Measurements from ENCODE around the gene CAMKK2.

Gene CAMKK2

DNA sequence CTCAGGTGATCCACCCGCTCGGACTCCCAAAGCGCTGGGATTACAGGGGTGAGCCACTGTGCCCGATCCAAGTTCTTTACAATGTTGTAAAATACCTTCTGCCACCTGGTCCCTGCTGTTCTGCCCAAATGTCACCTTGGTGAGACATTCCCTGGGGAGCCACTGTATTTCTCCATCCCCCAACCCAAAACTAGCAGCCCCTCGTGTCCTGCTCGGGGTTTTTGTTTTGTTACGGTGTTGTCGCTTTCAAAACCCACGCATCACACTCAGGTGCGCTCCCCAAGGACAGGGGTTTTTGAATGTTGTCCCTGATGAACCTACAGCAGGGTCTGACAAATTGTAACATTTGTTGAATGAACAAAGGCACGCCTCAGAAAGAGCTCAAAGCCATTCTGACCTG, 37.4 kb downstream of the CAMKK2 start:
- no peak for TF ChIP-seq FOXM1 (IDR thresholded peaks at IDR 0.05; ENCODE audit: borderline replicate concordance, low read depth)
- no peak for TF ChIP-seq RAD21 (IDR thresholded peaks at IDR 0.05; ENCODE audit: low read depth)
- no peak for TF ChIP-seq TEAD4 (IDR thresholded peaks at IDR 0.05)
- TF ChIP-seq, protein P1, sequence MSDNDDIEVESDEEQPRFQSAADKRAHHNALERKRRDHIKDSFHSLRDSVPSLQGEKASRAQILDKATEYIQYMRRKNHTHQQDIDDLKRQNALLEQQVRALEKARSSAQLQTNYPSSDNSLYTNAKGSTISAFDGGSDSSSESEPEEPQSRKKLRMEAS (IDR thresholded peaks at IDR 0.05): no peak
- TF ChIP-seq, protein P2, sequence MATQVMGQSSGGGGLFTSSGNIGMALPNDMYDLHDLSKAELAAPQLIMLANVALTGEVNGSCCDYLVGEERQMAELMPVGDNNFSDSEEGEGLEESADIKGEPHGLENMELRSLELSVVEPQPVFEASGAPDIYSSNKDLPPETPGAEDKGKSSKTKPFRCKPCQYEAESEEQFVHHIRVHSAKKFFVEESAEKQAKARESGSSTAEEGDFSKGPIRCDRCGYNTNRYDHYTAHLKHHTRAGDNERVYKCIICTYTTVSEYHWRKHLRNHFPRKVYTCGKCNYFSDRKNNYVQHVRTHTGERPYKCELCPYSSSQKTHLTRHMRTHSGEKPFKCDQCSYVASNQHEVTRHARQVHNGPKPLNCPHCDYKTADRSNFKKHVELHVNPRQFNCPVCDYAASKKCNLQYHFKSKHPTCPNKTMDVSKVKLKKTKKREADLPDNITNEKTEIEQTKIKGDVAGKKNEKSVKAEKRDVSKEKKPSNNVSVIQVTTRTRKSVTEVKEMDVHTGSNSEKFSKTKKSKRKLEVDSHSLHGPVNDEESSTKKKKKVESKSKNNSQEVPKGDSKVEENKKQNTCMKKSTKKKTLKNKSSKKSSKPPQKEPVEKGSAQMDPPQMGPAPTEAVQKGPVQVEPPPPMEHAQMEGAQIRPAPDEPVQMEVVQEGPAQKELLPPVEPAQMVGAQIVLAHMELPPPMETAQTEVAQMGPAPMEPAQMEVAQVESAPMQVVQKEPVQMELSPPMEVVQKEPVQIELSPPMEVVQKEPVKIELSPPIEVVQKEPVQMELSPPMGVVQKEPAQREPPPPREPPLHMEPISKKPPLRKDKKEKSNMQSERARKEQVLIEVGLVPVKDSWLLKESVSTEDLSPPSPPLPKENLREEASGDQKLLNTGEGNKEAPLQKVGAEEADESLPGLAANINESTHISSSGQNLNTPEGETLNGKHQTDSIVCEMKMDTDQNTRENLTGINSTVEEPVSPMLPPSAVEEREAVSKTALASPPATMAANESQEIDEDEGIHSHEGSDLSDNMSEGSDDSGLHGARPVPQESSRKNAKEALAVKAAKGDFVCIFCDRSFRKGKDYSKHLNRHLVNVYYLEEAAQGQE (IDR thresholded peaks at IDR 0.05; ENCODE audit: low read depth): no peak
- no peak for TF ChIP-seq NFIC (IDR thresholded peaks at IDR 0.05)
- no peak for TF ChIP-seq EGR1 (IDR thresholded peaks at IDR 0.05)
- no peak for TF ChIP-seq CREB1 (IDR thresholded peaks at IDR 0.05; ENCODE audit: low read depth)

DNA sequence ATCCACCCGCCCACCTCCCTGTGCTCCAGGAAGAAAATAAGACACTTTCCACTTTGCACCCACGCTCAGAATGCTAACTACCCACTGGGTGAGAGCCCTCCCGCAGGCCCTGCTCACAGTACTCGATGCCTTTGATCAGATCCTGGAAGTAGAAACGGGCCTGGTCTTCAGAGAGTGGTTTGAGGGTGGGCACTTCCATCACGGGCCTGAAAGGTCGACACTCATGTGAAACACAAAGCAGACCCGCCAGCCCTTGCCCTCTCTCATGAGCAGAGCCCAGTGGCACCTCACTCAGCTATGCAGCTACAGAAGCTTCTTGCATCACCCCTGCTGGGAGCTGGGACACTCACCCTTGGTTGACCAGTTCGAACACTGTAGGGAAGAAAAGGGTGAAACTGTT, 41.1 kb downstream of the CAMKK2 start:
- TF ChIP-seq EGR1 (IDR thresholded peaks at IDR 0.05) (no peak), FOXM1 (IDR thresholded peaks at IDR 0.05; ENCODE audit: borderline replicate concordance, low read depth) (no peak), CEBPB (IDR thresholded peaks at IDR 0.05) (no peak), TEAD4 (IDR thresholded peaks at IDR 0.05) (no peak), TCF12 (IDR thresholded peaks at IDR 0.05; ENCODE audit: low read depth) (no peak), TAF1 (IDR thresholded peaks at IDR 0.05; ENCODE audit: low read depth) (no peak), EP300 (IDR thresholded peaks at IDR 0.05; ENCODE audit: borderline replicate concordance) (no peak), YY1 (IDR thresholded peaks at IDR 0.05; ENCODE audit: low read depth) (no peak)
- TF ChIP-seq, protein P2 (IDR thresholded peaks at IDR 0.05; ENCODE audit: low read depth): no peak
- TF ChIP-seq, protein P1 (IDR thresholded peaks at IDR 0.05): no peak
- TF ChIP-seq, protein P3, sequence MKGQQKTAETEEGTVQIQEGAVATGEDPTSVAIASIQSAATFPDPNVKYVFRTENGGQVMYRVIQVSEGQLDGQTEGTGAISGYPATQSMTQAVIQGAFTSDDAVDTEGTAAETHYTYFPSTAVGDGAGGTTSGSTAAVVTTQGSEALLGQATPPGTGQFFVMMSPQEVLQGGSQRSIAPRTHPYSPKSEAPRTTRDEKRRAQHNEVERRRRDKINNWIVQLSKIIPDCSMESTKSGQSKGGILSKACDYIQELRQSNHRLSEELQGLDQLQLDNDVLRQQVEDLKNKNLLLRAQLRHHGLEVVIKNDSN (IDR thresholded peaks at IDR 0.05): no peak

DNA sequence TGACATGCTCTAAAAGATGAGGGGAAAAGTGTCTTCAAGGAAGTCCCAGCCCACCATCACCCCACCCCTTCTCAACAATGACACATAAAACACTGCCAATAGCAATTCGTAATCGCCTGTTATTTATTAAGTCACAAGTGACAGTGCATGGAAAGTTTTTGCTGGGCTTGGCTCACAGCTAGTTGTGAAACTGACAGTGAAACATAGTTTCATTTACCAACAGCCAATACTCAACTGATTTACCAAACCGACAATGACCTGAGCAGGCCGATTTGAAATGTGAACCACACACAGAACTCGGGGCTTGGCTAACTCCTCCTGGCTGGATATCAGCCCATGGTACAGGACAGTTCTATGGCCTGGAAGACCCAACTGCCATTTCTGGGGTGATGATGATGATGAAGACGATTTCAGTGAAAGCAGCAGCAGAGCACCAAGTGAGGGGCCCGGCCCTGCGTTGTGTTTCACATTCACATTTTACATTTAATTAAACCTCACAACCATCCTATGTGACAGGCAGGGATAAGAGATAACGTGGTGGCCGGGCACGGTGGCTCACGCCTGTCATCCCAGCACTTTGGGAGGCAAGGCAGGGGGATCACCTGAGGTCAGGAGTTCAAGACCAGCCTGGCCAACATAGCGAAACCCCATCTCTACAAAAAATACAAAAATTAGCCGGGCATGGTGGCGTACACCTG, 42.7 kb downstream of the CAMKK2 start:
- TF ChIP-seq TCF12 (IDR thresholded peaks at IDR 0.05; ENCODE audit: low read depth) (no peak), FOXM1 (IDR thresholded peaks at IDR 0.05; ENCODE audit: borderline replicate concordance, low read depth) (no peak), ZBTB7A (IDR thresholded peaks at IDR 0.05; ENCODE audit: low read depth) (no peak), CEBPB (IDR thresholded peaks at IDR 0.05) (no peak), YY1 (IDR thresholded peaks at IDR 0.05; ENCODE audit: low read depth) (no peak), EP300 (IDR thresholded peaks at IDR 0.05; ENCODE audit: borderline replicate concordance) (no peak), RAD21 (IDR thresholded peaks at IDR 0.05; ENCODE audit: low read depth) (no peak), TAF1 (IDR thresholded peaks at IDR 0.05; ENCODE audit: low read depth) (no peak), TEAD4 (IDR thresholded peaks at IDR 0.05) (no peak), NFIC (IDR thresholded peaks at IDR 0.05) (no peak), EGR1 (IDR thresholded peaks at IDR 0.05) (no peak), CREB1 (IDR thresholded peaks at IDR 0.05; ENCODE audit: low read depth) (no peak)
- TF ChIP-seq, protein P1 (IDR thresholded peaks at IDR 0.05): no peak
- TF ChIP-seq, protein P2 (IDR thresholded peaks at IDR 0.05; ENCODE audit: low read depth): no peak
- TF ChIP-seq, protein P3 (IDR thresholded peaks at IDR 0.05): no peak

DNA sequence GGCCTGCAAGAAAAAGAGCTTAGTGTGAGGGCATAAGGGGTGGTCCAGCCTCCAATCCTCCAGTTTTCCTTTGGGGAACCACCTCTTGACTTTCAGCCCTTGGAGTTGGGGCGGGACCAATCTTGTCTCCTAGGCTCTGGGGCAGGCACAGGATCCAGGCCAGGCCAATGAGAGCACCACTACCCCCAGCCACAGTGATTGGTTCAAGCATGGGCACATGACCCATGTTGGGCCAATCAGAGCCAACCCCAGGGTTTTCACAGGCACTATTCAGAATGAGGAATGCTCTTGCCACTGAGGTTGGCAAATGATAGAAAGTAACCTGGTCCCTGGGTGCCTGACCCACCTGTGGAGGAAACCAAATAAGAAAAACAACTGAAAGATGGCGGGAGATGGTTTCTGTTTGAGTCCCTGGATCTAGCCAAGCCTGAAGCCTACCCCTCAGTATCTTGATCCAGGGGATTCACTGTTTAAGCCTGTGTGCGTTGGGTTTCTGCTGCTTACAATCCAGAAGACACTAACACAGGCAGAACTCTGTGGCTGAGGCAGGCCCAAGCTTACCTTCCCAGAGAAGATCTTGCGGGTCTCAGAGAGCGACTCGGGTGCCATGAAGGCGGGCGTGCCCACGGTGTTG, 43.7 kb downstream of the CAMKK2 start:
- TF ChIP-seq, protein P3 (IDR thresholded peaks at IDR 0.05): peak; percentile 90
- TF ChIP-seq TEAD4 (IDR thresholded peaks at IDR 0.05): no peak
